Measurements from ENCODE around the gene FETUB. TPM values are rescaled to one million over a fixed set of nuclear protein-coding genes. Genes with fewer than 3 reads are reported as not detected.

Gene FETUB
- total and polyA plus RNA-seq, 2 of the 8 experiments (the other 6 are each of a cell fraction or from before 2014, with no cell fraction given) = 0.15 TPM; not detected in 1

GRCh38 chr3:186621894-186622650 is 18.1 kb upstream of the FETUB start (continued):
- no peak for TF ChIP-seq E2F6 (IDR thresholded peaks at IDR 0.05)
